ENCODE data around the gene GLYATL3. TPM values are rescaled to one million over a fixed set of nuclear protein-coding genes. Genes with fewer than 3 reads are reported as not detected.

GLYATL3 gene
- total RNA-seq, 2 experiments from 2014 or later, result not detected

GRCh38 chr6:49539102-49539501 is 39.4 kb downstream of the GLYATL3 start:
- H3K27ac Mint-ChIP-seq, result no peak overlapping the region
- no peaks in the 10 kb centered on the region for H3K9me3 Mint-ChIP-seq
- intact Hi-C loops (cut with DNase I, micrococcal nuclease), result no loop called here
- no peaks in the 10 kb centered on the region for H3K36me3 Mint-ChIP-seq (ENCODE audit: low read depth)
- Histone ChIP-seq H3K4me1 (ENCODE audit: insufficient read depth, low read length) (no peaks in the 10 kb centered on the region), H3K27me3 (ENCODE audit: control insufficient read depth in 1 of 2, insufficient read depth in 2 of 2, low read length in 2 of 2) (no peaks in the 10 kb centered on the region), H3K4me3 (ENCODE audit: low read length) (no peak overlapping the region), H3K36me3 (ENCODE audit: insufficient read depth, low read length) (no peaks in the 10 kb centered on the region), H3K27ac (ENCODE audit: low read depth in 1 of 2, low read length in 2 of 2) (no peak overlapping the region), H3K9me3 (ENCODE audit: control insufficient read depth in 1 of 2, insufficient read depth in 1 of 2, low read length in 2 of 2) (no peaks in the 10 kb centered on the region)
- H3K4me3 Mint-ChIP-seq, result no peak overlapping the region
- DNase-seq (no peak), ATAC-seq (ENCODE audit: poor library complexity) (no peak)
- TF ChIP-seq CTCF (IDR thresholded peaks at IDR 0.05), result no peak
- ChIA-PET CTCF (no interaction called here), POLR2A (no interaction called here)
- H3K27me3 Mint-ChIP-seq, result no peaks in the 10 kb centered on the region
- no peaks in the 10 kb centered on the region for H3K4me1 Mint-ChIP-seq (ENCODE audit: low read depth)

- Histone ChIP-seq H3K9me3 (ENCODE audit: control insufficient read depth in 1 of 2, insufficient read depth in 1 of 2, low read length in 2 of 2) (no peaks in the 10 kb centered on the region), H3K4me1 (ENCODE audit: insufficient read depth, low read length) (no peaks in the 10 kb centered on the region), H3K27ac (ENCODE audit: low read depth in 1 of 2, low read length in 2 of 2) (no peak overlapping the region), H3K27me3 (ENCODE audit: control insufficient read depth in 1 of 2, insufficient read depth in 2 of 2, low read length in 2 of 2) (no peaks in the 10 kb centered on the region), H3K4me3 (ENCODE audit: low read length) (no peak overlapping the region), H3K36me3 (ENCODE audit: insufficient read depth, low read length) (no peaks in the 10 kb centered on the region)
- no peak for ATAC-seq (ENCODE audit: poor library complexity)
- Mint-ChIP-seq H3K4me1 (ENCODE audit: low read depth) (no peaks in the 10 kb centered on the region), H3K36me3 (ENCODE audit: low read depth) (no peaks in the 10 kb centered on the region), H3K9me3 (no peaks in the 10 kb centered on the region), H3K4me3 (no peak overlapping the region), H3K27me3 (no peaks in the 10 kb centered on the region), H3K27ac (no peak overlapping the region)
- CTCF ChIA-PET, result no interaction called here
- intact Hi-C loops (cut with DNase I, micrococcal nuclease), result no loop called here
- POLR2A ChIA-PET, result no interaction called here
- no peak for TF ChIP-seq CTCF (IDR thresholded peaks at IDR 0.05)
- no peak for DNase-seq
Measured at GRCh38 chr6:49540614-49541013, 40.9 kb downstream of the GLYATL3 start.

GRCh38 chr6:49541210-49541724 is 41.5 kb downstream of the GLYATL3 start:
- no peaks in the 10 kb centered on the region for H3K4me1 Mint-ChIP-seq (ENCODE audit: low read depth)
- ATAC-seq (ENCODE audit: poor library complexity), result no peak
- CTCF ChIA-PET, result no interaction called here
- POLR2A ChIA-PET, result interaction anchor here (0.6 kb wide), 1 partner anchor 289 kb away, joined by 3 read pairs; no protein-coding TSS in a partner anchor
- no peaks in the 10 kb centered on the region for H3K4me1 ChIP-seq (ENCODE audit: insufficient read depth, low read length)
- H3K36me3 ChIP-seq (ENCODE audit: insufficient read depth, low read length), result no peaks in the 10 kb centered on the region
- no peaks in the 10 kb centered on the region for H3K9me3 Mint-ChIP-seq
- no peaks in the 10 kb centered on the region for H3K36me3 Mint-ChIP-seq (ENCODE audit: low read depth)
- H3K27ac Mint-ChIP-seq, result no peak overlapping the region
- no peak for DNase-seq
- no peak for TF ChIP-seq CTCF (IDR thresholded peaks at IDR 0.05)
- H3K4me3 ChIP-seq (ENCODE audit: low read length), result no peak overlapping the region
- no peaks in the 10 kb centered on the region for H3K9me3 ChIP-seq (ENCODE audit: control insufficient read depth in 1 of 2, insufficient read depth in 1 of 2, low read length in 2 of 2)
- H3K27me3 Mint-ChIP-seq, result peaks cover 3% of the 10 kb centered on the region
- H3K27ac ChIP-seq (ENCODE audit: low read depth in 1 of 2, low read length in 2 of 2), result no peak overlapping the region
- no peaks in the 10 kb centered on the region for H3K27me3 ChIP-seq (ENCODE audit: control insufficient read depth in 1 of 2, insufficient read depth in 2 of 2, low read length in 2 of 2)
- intact Hi-C loops (cut with DNase I, micrococcal nuclease), result no loop called here
- no peak overlapping the region for H3K4me3 Mint-ChIP-seq

All from CD4-positive, alpha-beta T cell (primary cell).